OCI-LY1 (cell line): ENCODE results near the gene ACVR2B.

Experiments used
- EZH2 ChIP-seq: fragments of 200-600 bp; sonication (generic), shearing (Covaris generic); IDR thresholded peaks from 2 replicates; pipeline ENCODE4 v1.8.0; 2017; ENCODE audit warnings: borderline replicate concordance, mixed run types, mild to moderate bottlenecking, antibody characterized with exemption, low read length, moderate library complexity, mixed read lengths
- TF ChIP-seq, protein P1 (sequence below): fragments of 200-600 bp; sonication (generic), shearing (Covaris generic); IDR thresholded peaks from 2 replicates; pipeline ENCODE4 v1.5.1; 2017; ENCODE audit warnings: mild to moderate bottlenecking, antibody characterized with exemption, low read length, moderate library complexity, mixed read lengths

DNA sequence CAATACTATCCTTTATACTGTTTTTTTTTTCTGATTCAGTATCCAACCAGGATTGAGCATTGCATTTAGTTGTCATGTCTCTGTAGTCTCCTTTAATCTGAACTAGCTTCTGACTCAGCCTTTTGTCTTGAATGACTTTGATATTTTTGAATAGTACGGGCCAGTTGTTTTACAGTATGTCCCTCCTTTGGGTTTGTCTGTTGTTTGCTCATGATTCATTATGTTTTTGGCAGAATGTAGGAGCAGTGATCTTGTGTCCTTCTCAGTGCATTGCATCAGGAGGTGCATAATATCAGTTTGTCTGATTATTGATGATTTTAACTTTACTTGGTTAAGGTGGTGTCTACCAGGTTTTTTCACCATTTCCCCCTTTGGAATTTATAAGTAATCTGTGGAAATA is 63.0 kb downstream of the ACVR2B start:
- TF ChIP-seq, protein P1, sequence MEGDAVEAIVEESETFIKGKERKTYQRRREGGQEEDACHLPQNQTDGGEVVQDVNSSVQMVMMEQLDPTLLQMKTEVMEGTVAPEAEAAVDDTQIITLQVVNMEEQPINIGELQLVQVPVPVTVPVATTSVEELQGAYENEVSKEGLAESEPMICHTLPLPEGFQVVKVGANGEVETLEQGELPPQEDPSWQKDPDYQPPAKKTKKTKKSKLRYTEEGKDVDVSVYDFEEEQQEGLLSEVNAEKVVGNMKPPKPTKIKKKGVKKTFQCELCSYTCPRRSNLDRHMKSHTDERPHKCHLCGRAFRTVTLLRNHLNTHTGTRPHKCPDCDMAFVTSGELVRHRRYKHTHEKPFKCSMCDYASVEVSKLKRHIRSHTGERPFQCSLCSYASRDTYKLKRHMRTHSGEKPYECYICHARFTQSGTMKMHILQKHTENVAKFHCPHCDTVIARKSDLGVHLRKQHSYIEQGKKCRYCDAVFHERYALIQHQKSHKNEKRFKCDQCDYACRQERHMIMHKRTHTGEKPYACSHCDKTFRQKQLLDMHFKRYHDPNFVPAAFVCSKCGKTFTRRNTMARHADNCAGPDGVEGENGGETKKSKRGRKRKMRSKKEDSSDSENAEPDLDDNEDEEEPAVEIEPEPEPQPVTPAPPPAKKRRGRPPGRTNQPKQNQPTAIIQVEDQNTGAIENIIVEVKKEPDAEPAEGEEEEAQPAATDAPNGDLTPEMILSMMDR: no peak
- no peak for TF ChIP-seq EZH2
